Naive B cell (primary cell): Measurements from ENCODE around the gene KRTAP10-3. TPM values are rescaled to one million over a fixed set of nuclear protein-coding genes. Genes with fewer than 3 reads are reported as not detected.

Source experiments
- ATAC-seq, 2 donors: fragments of 150-1000 bp; cut with Tn5 transposase; 2 replicates each; pipeline ENCODE4 v1.10.0; 2021; ENCODE audit warnings: low read depth in 2 of 2, mild to moderate bottlenecking in 2 of 2, moderate library complexity in 2 of 2
- DNase-seq: peaks from one replicate; pipeline ENCODE4 v3.0.0; 2022
- H3K27ac Mint-ChIP-seq, 6 donors: one replicate each; pipeline ENCODE4 v1.8.0; 2020 to 2022; ENCODE audit warnings: mild to moderate bottlenecking in 6 of 6, mixed read lengths in 6 of 6, moderate library complexity in 5 of 6, inconsistent platforms in 2 of 6
- H3K27me3 Mint-ChIP-seq, 3 donors: one replicate each; pipeline ENCODE4 v1.8.0; 2021 to 2022; ENCODE audit warnings: mixed read lengths in 3 of 3, mild to moderate bottlenecking in 1 of 3
- H3K36me3 Mint-ChIP-seq, 2 donors: one replicate each; pipeline ENCODE4 v1.8.0; 2020 to 2022; ENCODE audit warnings: mixed read lengths in 2 of 2, inconsistent platforms in 1 of 2, mild to moderate bottlenecking in 1 of 2
- H3K4me1 Mint-ChIP-seq, 3 donors: one replicate each; pipeline ENCODE4 v1.8.0; 2020 to 2022; ENCODE audit warnings: mixed read lengths in 3 of 3, inconsistent platforms in 1 of 3, mild to moderate bottlenecking in 1 of 3, moderate library complexity in 1 of 3
- H3K4me3 Mint-ChIP-seq, 8 donors: one replicate each; pipeline ENCODE4 v1.8.0; 2020 to 2022; ENCODE audit warnings: mild to moderate bottlenecking in 8 of 8, mixed read lengths in 8 of 8, moderate library complexity in 8 of 8, inconsistent platforms in 2 of 8
- H3K9me3 Mint-ChIP-seq, 7 donors: one replicate each; pipeline ENCODE4 v1.8.0; 2020 to 2022; ENCODE audit warnings: mixed read lengths in 7 of 7, mild to moderate bottlenecking in 5 of 7, inconsistent platforms in 2 of 7, moderate library complexity in 1 of 7
- polyA plus RNA-seq, 6 donors: library from polyadenylated mRNA; unstranded; fragments of 300-500 nt; fragmentation: Illumina TruSeq; gene quantifications; one replicate each; pipeline ENCODE4 v1.2.3, GENCODE V29; 2021; ENCODE audit warnings: low read depth in 6 of 6

The KRTAP10-3 gene
- polyA plus RNA-seq, 6 donors from 2014 or later = not detected

DNA sequence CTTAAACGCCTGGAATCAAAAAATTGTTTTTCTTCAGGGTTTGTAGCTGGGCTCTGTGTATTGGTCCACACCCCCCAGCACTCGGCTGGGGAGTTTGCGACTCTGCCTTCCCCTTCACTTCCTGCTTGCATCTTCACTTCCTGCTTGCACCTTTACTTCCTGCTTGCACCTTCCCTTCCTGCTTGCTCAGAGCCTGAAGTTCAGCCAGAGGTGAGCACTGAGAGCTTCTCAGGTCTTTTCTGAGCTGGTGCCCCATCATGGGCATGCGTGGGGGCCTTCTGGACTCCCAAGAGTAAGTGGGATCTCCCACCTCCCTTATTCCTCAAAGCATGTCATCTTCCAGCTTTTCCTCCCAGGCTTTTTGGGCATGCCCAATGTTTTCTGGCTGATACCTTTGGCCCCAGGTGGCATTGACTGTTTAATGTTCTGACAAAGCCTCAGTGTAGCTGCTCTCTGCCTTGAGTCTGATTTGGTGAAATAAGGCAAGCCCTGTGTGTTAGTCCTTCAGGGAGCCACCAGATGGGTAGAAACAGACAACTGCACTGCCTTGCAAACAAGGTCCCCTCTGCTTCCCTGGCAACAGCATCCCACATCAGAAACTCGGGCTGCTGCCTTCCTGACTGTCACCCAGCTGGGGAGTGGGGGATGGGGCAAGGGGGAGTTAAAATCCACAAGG lies 10.8 kb downstream of the KRTAP10-3 start:
- ATAC-seq (no peak), DNase-seq (no peak)
- Mint-ChIP-seq H3K36me3 (peaks cover 13 to 31% of the 10 kb centered on the region in 2 donors), H3K9me3 (peaks cover 7 to 36% (median 28%) of the 10 kb centered on the region in 7 donors), H3K4me3 (peak overlapping the region in 4 of 8 donors; percentile 41 to 71 (median 60)), H3K4me1 (peaks cover 6 to 15% (median 7%) of the 10 kb centered on the region in 3 donors), H3K27me3 (peaks cover 15 to 43% (median 38%) of the 10 kb centered on the region in 3 donors), H3K27ac (peak overlapping the region in 3 of 6 donors; percentile 42 to 96 (median 56))

DNA sequence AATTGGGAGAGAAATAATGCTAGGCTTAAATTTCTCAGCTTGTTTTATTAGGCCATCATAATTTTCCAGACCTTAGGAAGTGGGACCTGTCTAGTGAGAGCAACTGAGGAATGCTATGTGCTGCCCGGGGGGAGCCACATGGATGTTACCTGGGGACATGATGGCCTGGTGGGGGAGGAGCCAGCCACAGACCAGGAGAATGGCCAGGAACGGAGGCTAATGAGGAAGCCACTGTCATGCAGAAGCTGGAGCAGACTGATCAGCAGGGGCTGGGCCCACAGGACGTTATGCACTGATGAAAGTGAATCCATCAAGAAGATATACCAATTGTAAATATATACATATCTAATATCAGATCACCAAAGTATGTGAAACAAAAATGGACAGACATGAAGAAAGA lies 14.0 kb downstream of the KRTAP10-3 start:
- peaks cover 15 to 27% (median 25%) of the 10 kb centered on the region in 3 donors for H3K27me3 Mint-ChIP-seq
- no peak for ATAC-seq
- H3K9me3 Mint-ChIP-seq = peaks cover 7 to 34% (median 28%) of the 10 kb centered on the region in 7 donors
- peaks cover 6 to 15% (median 7%) of the 10 kb centered on the region in 3 donors for H3K4me1 Mint-ChIP-seq
- H3K4me3 Mint-ChIP-seq = no peak overlapping the region
- no peak for DNase-seq
- peaks cover 13 to 31% of the 10 kb centered on the region in 2 donors for H3K36me3 Mint-ChIP-seq
- peak overlapping the region in 1 of 6 donors; percentile 38 for H3K27ac Mint-ChIP-seq

- DNase-seq (no peak), ATAC-seq (no peak)
- Mint-ChIP-seq H3K36me3 (peaks cover 11 to 14% of the 10 kb centered on the region in 2 donors), H3K27ac (no peak overlapping the region), H3K4me1 (peaks cover 4 to 8% (median 5%) of the 10 kb centered on the region in 3 donors), H3K27me3 (peaks cover under 1 to 29% (median 25%) of the 10 kb centered on the region in 3 donors), H3K4me3 (no peak overlapping the region), H3K9me3 (peaks cover 7 to 26% (median 23%) of the 10 kb centered on the region in 7 donors)
Observed at GRCh38 chr21:44542716-44543115, 15.9 kb downstream of the KRTAP10-3 start.

DNA sequence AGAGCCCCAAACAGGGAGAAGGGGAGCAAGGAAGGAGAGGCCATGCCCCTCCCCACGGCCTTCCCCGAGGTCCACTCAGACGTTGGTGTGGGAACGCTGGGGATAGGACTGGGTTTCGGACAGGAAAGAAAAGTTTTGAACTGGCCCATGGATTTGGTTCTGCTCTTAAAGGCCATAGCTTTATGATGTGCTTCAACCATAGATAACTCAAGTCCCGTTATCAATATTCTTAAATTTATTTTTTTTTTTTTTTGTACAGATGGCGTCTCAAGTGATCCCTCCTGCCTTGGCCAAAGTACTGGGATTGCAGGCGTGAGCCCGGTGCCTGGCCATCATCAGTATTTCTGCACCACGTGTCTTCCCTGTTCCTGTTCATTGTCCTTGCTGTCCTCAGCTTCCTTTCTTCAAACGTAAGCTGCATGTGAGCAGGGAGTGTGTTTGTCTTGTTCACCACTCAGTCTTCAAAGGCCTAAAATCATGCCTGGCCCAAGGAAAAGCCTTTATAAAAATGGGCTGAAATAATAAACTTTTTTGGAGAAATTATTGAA lies 17.8 kb downstream of the KRTAP10-3 start:
- Mint-ChIP-seq H3K27me3 (peaks cover 15 to 42% (median 33%) of the 10 kb centered on the region in 3 donors), H3K36me3 (no peaks in the 10 kb centered on the region), H3K4me3 (no peak overlapping the region), H3K27ac (no peak overlapping the region), H3K4me1 (no peaks in the 10 kb centered on the region), H3K9me3 (peaks cover 0 to 7% (median 5%) of the 10 kb centered on the region in 7 donors)
- ATAC-seq (no peak), DNase-seq (no peak)

- no peaks in the 10 kb centered on the region for H3K4me1 Mint-ChIP-seq
- peaks cover 0 to 4% (median 0%) of the 10 kb centered on the region in 7 donors for H3K9me3 Mint-ChIP-seq
- no peak for ATAC-seq
- H3K27ac Mint-ChIP-seq = no peak within 1 kb of the TSS
- H3K36me3 Mint-ChIP-seq = no peaks in the 10 kb centered on the region
- H3K27me3 Mint-ChIP-seq = peaks cover 15 to 42% (median 33%) of the 10 kb centered on the region in 3 donors
- DNase-seq = no peak
- H3K4me3 Mint-ChIP-seq = peak within 1 kb of the TSS in 1 of 8 donors; percentile 73
Observed at GRCh38 chr21:44539991-44540666, 18.5 kb downstream of the KRTAP10-3 start, which contains the start of gene KRTAP10-1. Gene KRTAP10-1, minus strand, starts transcription at chr21:44540195. Its CDS starts 45 bp downstream, at chr21:44540150.

- H3K27ac Mint-ChIP-seq = no peak overlapping the region
- H3K9me3 Mint-ChIP-seq = peaks cover 0 to 4% (median 0%) of the 10 kb centered on the region in 7 donors
- DNase-seq (no peak), ATAC-seq (no peak)
- no peaks in the 10 kb centered on the region for H3K36me3 Mint-ChIP-seq
- H3K4me3 Mint-ChIP-seq = no peak overlapping the region
- peaks cover 15 to 48% (median 33%) of the 10 kb centered on the region in 3 donors for H3K27me3 Mint-ChIP-seq
- H3K4me1 Mint-ChIP-seq = no peaks in the 10 kb centered on the region
Observed at GRCh38 chr21:44539046-44539445, 19.5 kb downstream of the KRTAP10-3 start.

DNA sequence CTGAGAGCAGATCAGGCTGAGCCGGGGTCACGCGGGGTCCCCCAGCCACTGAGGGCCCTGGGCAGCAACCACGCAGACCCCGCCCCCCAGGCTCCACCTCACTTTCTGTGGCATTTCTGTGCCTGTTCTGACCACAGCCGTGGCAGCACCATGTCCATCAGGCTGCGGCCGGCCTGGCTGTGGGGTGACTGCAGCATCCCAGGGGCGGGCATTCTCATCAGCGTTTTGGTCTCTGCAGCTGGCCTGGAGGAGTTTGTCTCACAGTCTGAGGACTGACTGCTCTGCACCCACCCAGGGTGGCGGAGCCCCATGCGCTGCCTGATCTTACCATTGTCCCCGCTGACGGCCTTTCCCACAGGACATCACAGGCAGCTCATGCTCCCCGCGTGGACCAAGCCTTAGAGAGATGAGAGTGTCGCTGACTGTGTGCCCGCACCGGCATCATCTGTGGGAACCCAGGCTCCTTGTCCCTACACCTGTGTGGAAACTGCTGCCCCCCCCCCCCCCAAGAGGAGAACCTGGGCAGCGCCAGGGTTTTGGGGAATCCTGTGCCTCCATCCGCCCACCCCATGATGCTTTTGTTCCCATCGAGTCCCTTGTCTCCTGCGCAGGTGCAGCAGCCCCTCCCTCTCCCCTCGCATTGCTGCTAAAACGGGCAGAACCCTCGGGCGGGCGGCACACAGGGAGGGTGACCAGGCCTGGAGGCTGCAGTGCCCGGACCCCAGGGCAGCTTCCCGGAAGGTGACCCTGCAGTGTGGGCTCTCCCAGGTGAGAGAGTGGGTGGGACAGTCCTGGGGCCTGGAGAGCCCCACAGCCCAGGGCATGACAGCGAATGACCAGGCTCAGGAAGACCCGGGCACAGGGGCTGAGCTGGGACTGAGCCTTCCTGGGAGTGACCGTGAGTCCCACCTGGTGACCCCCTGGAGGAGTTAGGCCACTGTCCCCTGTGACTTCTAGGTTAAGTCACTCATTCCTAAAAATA lies 20.4 kb downstream of the KRTAP10-3 start:
- Mint-ChIP-seq H3K27me3 (peaks cover 15 to 48% (median 33%) of the 10 kb centered on the region in 3 donors), H3K4me3 (no peak overlapping the region), H3K4me1 (no peaks in the 10 kb centered on the region), H3K36me3 (no peaks in the 10 kb centered on the region), H3K9me3 (peaks cover 0 to 4% (median 0%) of the 10 kb centered on the region in 7 donors), H3K27ac (no peak overlapping the region)
- DNase-seq (no peak), ATAC-seq (no peak)

- Mint-ChIP-seq H3K36me3 (no peaks in the 10 kb centered on the region), H3K9me3 (peaks cover 0 to 4% (median 0%) of the 10 kb centered on the region in 7 donors), H3K27ac (no peak overlapping the region), H3K4me1 (no peaks in the 10 kb centered on the region), H3K27me3 (peaks cover 15 to 60% (median 43%) of the 10 kb centered on the region in 3 donors), H3K4me3 (no peak overlapping the region)
- ATAC-seq (no peak), DNase-seq (no peak)
Observed at GRCh38 chr21:44535963-44536362, 22.6 kb downstream of the KRTAP10-3 start.

GRCh38 chr21:44534688-44535087 lies 23.9 kb downstream of the KRTAP10-3 start:
- Mint-ChIP-seq H3K36me3 (no peaks in the 10 kb centered on the region), H3K9me3 (peaks cover 0 to 4% (median 0%) of the 10 kb centered on the region in 7 donors), H3K4me1 (no peaks in the 10 kb centered on the region), H3K27me3 (peaks cover 21 to 62% (median 46%) of the 10 kb centered on the region in 3 donors), H3K4me3 (peak overlapping the region in 1 of 8 donors; percentile 47), H3K27ac (no peak overlapping the region)
- DNase-seq (no peak), ATAC-seq (no peak)

GRCh38 chr21:44533891-44534627 lies 24.5 kb downstream of the KRTAP10-3 start:
- Mint-ChIP-seq H3K27ac (no peak overlapping the region), H3K27me3 (peaks cover 21 to 59% (median 40%) of the 10 kb centered on the region in 3 donors), H3K4me1 (no peaks in the 10 kb centered on the region), H3K9me3 (peaks cover 0 to 4% (median 0%) of the 10 kb centered on the region in 7 donors), H3K4me3 (no peak overlapping the region), H3K36me3 (no peaks in the 10 kb centered on the region)
- ATAC-seq (no peak), DNase-seq (no peak)

DNA sequence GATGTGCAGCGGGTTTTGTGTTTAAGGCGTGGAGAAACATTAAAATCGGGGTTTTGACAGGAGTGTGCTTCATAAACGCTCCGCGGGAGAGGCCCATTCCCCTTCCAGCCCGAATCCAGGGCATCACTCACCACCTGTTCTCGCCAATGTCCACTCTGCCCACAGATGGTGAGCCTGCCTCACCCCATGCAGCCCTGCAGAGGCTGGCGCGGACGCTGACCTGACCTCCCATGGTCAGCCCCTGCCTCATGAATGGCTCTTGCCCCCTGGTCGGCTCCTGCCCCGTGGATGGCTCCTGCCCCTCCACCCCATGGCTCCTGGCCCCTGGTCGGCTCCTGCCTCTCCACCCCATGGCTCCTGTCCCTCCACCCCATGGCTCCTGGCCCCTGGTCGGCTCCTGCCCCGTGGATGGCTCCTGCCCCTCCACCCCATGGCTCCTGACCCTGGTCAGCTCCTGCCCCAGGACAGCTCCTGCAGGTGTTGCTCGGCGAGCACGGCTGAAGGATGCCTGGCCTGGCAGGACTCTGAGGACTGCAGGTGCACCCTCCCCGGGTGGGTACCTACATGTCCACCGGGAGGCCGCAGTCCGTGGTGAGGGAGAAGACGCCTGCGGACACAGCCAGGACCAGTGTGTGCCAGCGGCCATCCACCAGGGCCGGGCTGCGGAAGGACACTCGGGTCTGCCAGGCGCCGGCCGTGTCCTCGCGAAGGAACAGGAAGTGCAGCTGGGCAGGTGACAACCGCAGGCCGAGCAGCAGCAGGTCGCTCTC lies 25.3 kb downstream of the KRTAP10-3 start:
- Mint-ChIP-seq H3K36me3 (no peaks in the 10 kb centered on the region), H3K9me3 (peaks cover 0 to 4% (median 0%) of the 10 kb centered on the region in 7 donors), H3K27ac (no peak overlapping the region), H3K4me3 (no peak overlapping the region), H3K4me1 (no peaks in the 10 kb centered on the region), H3K27me3 (peaks cover 21 to 55% (median 32%) of the 10 kb centered on the region in 3 donors)
- DNase-seq (no peak), ATAC-seq (no peak)
